Head of caudate nucleus (tissue), 42 donors: ENCODE measurements around the gene TMEM131.
"Not testable (repeated sequence)": the region's sequence is repeated elsewhere in the genome, so short reads cannot be mapped to it uniquely, and the experiment has no call there.

Source experiments
- DNase-seq, 42 donors: peaks; one replicate each; pipeline versions ENCODE4 v3.0.0 to v3.0.0-alpha.2; 2020 to 2021; ENCODE audit warnings: mixed read lengths in 7 of 42
- intact Hi-C: fragments of 100-400 bp; cut with DNase I; formaldehyde crosslinking; loops from one replicate; pipeline ENCODE4 v1.15.0; 2022

TMEM131 gene

DNA sequence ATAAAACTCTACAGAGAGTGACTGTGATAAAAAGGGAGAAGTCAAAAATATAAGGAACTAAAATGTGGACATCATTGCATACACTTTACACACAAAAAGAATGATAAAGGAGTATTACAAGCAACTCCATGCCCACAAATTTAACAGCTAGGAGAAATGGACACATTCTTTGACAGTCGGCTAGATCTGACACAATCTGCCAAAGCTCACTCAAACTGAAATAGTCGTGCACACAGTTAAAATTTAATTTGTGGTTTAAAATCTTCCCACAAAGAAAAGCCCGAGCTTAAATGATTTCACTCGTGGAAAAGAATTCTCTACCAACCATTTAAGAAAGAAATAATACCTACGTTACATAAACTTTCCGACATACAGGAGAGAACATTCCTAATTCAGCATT lies 149.9 kb downstream of the TMEM131 start:
- intact Hi-C loops, result no loop called here
- no peak for DNase-seq

- intact Hi-C loops, result no loop called here
- no peak for DNase-seq
Measured at GRCh38 chr2:97845133-97845532, 150.6 kb downstream of the TMEM131 start.

DNA sequence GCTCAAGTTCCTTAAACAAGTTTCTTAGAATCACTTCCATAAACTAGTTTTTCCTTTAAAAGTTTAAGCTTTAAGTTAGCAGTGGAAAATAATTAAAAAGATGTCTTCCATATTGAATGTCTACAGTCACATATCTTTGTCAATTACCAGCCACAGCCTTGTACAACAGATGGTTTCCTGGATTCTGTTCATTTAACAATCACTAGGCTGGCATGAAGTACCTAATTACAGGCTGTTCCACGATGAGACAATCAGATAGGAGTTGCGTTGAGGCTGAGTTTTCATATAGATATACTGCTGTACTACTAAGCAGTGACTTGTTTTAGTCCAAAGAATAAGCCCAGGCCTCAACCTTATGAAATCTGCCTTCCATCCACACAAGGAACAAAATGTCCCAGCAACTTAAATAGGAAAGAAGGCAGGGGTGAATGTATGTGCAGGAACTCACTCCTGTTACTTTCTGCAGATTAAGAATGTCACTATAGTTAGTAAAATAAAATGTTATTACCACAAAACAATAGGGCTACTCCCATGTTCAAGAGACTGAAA lies 151.4 kb downstream of the TMEM131 start:
- DNase-seq, result no peak
- intact Hi-C loops, result no loop called here

GRCh38 chr2:97840198-97840597 lies 155.6 kb downstream of the TMEM131 start:
- DNase-seq, result no peak
- intact Hi-C loops, result no loop called here

GRCh38 chr2:97834610-97835009 lies 161.1 kb downstream of the TMEM131 start:
- DNase-seq, result no peak
- intact Hi-C loops, result no loop called here

GRCh38 chr2:97831121-97831520 lies 164.6 kb downstream of the TMEM131 start:
- intact Hi-C loops, result no loop called here
- no peak for DNase-seq

DNA sequence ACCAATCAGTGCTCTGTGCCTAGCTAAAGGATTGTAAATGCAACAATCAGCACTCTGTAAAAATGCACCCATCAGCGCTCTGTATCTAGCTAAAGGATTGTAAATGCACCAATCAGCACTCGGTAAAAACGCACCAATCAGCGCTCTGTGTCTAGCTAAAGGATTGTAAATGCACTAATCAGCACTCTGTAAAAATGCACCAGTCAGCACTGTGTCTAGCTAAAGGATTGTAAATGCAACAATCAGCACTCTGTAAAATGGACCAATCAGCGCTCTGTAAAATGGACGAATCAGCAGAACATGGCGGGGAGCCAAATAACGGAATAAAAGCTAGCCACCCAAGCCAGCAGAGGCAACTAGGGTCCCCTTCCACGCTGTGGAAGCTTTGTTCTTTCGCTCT lies 166.5 kb downstream of the TMEM131 start:
- intact Hi-C loops, DNase-seq: not testable (repeated sequence)

DNA sequence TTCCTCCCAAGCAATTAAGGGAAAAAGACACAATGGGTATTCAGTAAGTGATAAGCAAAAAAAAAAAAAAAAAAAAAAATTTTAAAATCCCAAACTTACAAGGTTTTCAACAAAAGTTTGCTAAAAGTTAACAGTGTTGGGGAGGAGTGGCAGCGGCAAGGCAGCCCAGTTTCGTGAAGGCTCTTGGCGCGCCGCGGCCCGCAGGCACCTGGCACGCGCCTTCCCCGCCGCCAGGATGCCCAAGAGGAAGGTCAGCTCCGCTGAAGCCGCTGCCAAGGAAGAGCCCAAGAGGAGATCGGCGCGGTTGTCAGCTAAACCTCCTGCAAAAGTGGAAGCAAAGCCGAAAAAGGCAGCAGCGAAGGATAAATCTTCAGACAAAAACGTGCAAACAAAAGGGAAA lies 168.7 kb downstream of the TMEM131 start:
- not testable (repeated sequence) for DNase-seq

GRCh38 chr2:97826266-97826847 lies 169.4 kb downstream of the TMEM131 start:
- DNase-seq, intact Hi-C loops: not testable (repeated sequence)

More for the DNA sequence above, 168.7 kb downstream of the TMEM131 start:
- intact Hi-C loops, result not testable (repeated sequence)

- DNase-seq, intact Hi-C loops: not testable (repeated sequence)
Measured at GRCh38 chr2:97824011-97824410, 171.7 kb downstream of the TMEM131 start.

- DNase-seq, intact Hi-C loops: not testable (repeated sequence)
Measured at GRCh38 chr2:97821862-97822261, 173.9 kb downstream of the TMEM131 start.

DNA sequence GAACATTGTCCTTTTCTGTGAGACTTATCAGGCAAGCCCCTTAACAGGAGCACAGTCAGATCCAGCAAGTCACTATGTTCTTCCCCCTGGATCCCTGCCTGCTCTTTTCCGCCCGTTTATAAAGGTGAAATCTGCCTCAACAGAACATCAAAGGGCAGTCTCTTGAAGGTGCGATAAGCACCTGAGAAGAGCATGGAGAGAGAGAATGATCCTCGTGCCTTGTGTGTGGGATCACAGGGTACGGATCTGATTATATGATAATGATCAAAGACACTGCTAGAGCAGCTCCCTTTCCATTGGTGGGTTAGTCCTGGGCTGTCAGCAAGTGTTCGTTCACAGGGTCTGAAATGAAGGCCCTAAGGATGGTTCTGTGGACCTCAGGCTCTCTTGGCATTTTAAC lies 176.0 kb downstream of the TMEM131 start:
- intact Hi-C loops, result no loop called here
- DNase-seq, result no peak

DNA sequence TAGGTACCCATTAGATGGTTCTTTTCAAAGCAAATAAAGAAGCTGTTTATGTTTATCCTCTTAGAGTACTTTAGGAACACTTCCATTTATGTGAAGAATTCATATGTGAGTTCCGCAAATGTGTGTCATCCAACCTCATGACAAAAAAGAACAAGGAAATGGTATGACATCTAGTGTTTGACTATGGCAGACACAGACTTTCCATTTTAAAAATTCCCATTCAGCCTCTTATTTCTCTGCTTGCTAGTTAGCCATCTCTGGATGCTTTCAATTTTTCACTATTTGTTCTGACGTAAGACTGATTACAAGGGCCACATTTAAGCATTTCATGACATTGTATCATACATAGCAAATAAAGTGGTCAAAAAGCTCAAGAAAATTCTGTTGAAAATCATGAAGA lies 179.3 kb downstream of the TMEM131 start:
- no peak for DNase-seq
- intact Hi-C loops, result no loop called here

- DNase-seq, result no peak
- intact Hi-C loops, result no loop called here
Measured at GRCh38 chr2:97812931-97813330, 182.8 kb downstream of the TMEM131 start.

DNA sequence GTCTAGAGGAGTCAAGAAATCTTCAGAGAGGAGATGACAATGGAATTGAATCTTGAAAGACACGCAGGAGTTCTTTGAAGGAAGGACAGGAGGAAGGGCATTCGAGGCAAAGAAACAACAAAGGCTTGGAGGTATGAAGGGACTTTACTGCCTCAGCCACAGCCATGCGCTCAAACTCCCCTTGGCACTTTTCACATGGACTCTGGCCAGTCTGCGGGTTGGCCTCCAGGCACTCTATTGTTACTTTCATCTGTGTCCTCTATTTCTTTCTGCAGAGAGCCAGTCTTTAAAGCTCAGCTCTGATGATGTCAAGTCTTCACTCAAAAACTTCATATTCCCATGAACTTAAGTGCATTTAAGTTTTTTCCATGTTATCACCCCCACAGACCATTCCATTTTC lies 186.9 kb downstream of the TMEM131 start:
- intact Hi-C loops, result loop anchor here (5.0 kb wide), 1 partner anchor 573 kb away; no protein-coding TSS in a partner anchor
- DNase-seq, result peak in 6 of 42 donors; percentile 6 to 55 (median 24)

- DNase-seq, result peak; percentile 75 to 92 (median 84)
- intact Hi-C loops, result loop anchor here (5.0 kb wide), 1 partner anchor 575 kb away; no protein-coding TSS in a partner anchor
Measured at GRCh38 chr2:97806738-97807618, 188.8 kb downstream of the TMEM131 start.

GRCh38 chr2:97805776-97806175 lies 190.0 kb downstream of the TMEM131 start:
- no peak for DNase-seq
- intact Hi-C loops, result loop anchor here (5.0 kb wide), 1 partner anchor 577 kb away; no protein-coding TSS in a partner anchor

DNA sequence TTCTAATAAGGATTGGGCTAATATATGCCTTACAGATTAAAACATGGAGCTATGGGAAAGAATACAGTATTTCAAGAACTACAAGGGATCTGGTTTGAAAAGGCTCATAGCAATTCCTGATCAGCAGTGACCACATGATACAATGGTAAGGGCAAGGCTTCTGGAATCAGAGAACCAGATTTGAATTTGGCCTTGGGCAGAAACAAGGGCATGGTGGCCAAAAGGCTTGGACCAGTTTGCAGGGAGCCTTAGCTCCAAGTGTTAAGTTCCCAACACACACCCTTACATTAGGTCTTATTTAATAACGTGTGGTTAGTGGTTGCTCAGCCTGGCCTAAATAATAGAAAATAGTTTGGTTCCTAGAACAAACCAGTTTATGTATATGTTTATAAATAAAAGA lies 194.7 kb downstream of the TMEM131 start:
- intact Hi-C loops, result no loop called here
- DNase-seq, result no peak

GRCh38 chr2:97798416-97798815 lies 197.3 kb downstream of the TMEM131 start:
- intact Hi-C loops, result no loop called here
- no peak for DNase-seq

GRCh38 chr2:97797355-97797754 lies 198.4 kb downstream of the TMEM131 start:
- DNase-seq, result no peak
- intact Hi-C loops, result no loop called here
